Measurements from ENCODE around the gene SDR42E1.
A peak's percentile ranks its signal among the peaks of the same experiment; 100 is the strongest.

DNA sequence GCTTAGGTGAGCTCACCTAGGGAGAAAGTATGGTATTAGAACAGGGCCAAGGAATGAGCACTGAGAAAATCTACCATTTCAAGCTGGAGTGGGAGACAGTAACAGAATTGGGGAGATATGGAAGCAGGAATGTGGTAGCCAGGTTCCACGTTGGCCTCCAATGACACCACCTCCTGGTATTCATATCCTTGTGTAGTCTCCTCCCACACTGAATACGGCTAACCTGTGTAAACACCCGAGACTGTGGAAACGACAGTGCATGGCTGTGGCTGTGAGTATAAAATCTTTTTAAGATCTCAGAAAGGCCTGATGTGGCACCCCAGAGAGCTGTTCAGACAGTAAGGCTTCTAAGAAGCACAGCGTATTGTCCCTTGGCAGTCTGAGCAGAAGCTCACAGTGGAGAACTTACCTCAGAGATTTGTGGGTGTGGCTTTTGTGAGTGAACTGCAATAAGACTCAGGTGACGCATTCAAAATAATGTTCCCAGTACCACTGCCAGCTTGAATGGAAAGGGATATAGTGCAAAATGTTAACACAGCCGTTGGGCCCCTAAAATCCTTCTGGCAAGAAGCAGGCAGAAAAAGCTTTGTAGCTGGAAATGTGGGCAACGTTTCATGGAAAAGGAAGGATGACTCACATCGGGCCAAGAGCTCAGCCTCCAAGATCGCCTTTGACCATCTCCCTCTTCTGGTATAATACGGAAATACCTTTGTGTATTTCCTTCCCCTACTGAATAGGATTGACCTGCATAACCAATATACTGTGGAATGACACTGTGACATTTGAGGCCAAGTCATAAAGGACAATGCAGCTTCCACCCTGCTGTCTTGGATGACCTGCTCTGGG, 14.4 kb downstream of the SDR42E1 start:
- TF ChIP-seq, protein P1, sequence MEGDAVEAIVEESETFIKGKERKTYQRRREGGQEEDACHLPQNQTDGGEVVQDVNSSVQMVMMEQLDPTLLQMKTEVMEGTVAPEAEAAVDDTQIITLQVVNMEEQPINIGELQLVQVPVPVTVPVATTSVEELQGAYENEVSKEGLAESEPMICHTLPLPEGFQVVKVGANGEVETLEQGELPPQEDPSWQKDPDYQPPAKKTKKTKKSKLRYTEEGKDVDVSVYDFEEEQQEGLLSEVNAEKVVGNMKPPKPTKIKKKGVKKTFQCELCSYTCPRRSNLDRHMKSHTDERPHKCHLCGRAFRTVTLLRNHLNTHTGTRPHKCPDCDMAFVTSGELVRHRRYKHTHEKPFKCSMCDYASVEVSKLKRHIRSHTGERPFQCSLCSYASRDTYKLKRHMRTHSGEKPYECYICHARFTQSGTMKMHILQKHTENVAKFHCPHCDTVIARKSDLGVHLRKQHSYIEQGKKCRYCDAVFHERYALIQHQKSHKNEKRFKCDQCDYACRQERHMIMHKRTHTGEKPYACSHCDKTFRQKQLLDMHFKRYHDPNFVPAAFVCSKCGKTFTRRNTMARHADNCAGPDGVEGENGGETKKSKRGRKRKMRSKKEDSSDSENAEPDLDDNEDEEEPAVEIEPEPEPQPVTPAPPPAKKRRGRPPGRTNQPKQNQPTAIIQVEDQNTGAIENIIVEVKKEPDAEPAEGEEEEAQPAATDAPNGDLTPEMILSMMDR (IDR thresholded peaks at IDR 0.05): peak; percentile 31
- TF ChIP-seq TCF7L2 (IDR thresholded peaks at IDR 0.05; ENCODE audit: low read depth, low read length): no peak
- TF ChIP-seq, protein P2, sequence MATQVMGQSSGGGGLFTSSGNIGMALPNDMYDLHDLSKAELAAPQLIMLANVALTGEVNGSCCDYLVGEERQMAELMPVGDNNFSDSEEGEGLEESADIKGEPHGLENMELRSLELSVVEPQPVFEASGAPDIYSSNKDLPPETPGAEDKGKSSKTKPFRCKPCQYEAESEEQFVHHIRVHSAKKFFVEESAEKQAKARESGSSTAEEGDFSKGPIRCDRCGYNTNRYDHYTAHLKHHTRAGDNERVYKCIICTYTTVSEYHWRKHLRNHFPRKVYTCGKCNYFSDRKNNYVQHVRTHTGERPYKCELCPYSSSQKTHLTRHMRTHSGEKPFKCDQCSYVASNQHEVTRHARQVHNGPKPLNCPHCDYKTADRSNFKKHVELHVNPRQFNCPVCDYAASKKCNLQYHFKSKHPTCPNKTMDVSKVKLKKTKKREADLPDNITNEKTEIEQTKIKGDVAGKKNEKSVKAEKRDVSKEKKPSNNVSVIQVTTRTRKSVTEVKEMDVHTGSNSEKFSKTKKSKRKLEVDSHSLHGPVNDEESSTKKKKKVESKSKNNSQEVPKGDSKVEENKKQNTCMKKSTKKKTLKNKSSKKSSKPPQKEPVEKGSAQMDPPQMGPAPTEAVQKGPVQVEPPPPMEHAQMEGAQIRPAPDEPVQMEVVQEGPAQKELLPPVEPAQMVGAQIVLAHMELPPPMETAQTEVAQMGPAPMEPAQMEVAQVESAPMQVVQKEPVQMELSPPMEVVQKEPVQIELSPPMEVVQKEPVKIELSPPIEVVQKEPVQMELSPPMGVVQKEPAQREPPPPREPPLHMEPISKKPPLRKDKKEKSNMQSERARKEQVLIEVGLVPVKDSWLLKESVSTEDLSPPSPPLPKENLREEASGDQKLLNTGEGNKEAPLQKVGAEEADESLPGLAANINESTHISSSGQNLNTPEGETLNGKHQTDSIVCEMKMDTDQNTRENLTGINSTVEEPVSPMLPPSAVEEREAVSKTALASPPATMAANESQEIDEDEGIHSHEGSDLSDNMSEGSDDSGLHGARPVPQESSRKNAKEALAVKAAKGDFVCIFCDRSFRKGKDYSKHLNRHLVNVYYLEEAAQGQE (IDR thresholded peaks at IDR 0.05; ENCODE audit: insufficient read depth in 1 of 2, low read depth in 2 of 2, low read length in 1 of 2): no peak
- TF ChIP-seq POLR2AphosphoS5 (IDR thresholded peaks at IDR 0.05; ENCODE audit: low read depth, low read length): no peak
- no peak for TF ChIP-seq SIN3A (IDR thresholded peaks at IDR 0.05; ENCODE audit: borderline replicate concordance, insufficient read depth, low read depth, low read length)

Data from Panc1 (cell line).